GM21737 (cell line): ENCODE results near the gene ACBD6.

ENCODE experiments used
- ATAC-seq: cut with Tn5 transposase; IDR thresholded peaks from one replicate; pipeline ENCODE4 v1.9.1; 2021; ENCODE audit warnings: mild to moderate bottlenecking, moderate library complexity; ENCODE audit not compliant: unreplicated experiment

The ACBD6 gene

GRCh38 chr1:180376253-180376652 is 126.1 kb downstream of the ACBD6 start:
- ATAC-seq: no peak

- ATAC-seq: no peak
These were observed 129.6 kb downstream of the ACBD6 start for GRCh38 chr1:180372728-180373127.

GRCh38 chr1:180370597-180370996 is 131.8 kb downstream of the ACBD6 start:
- no peak for ATAC-seq

GRCh38 chr1:180370188-180370587 is 132.2 kb downstream of the ACBD6 start:
- ATAC-seq: no peak

GRCh38 chr1:180369061-180369460 is 133.3 kb downstream of the ACBD6 start:
- ATAC-seq: no peak

- ATAC-seq: no peak
These were observed 135.9 kb downstream of the ACBD6 start for GRCh38 chr1:180366371-180367068.

GRCh38 chr1:180365039-180365438 is 137.3 kb downstream of the ACBD6 start:
- no peak for ATAC-seq

- no peak for ATAC-seq
These were observed 139.0 kb downstream of the ACBD6 start for GRCh38 chr1:180363246-180363995.

GRCh38 chr1:180360333-180361075 is 141.9 kb downstream of the ACBD6 start:
- no peak for ATAC-seq

- ATAC-seq: no peak
These were observed 143.7 kb downstream of the ACBD6 start for GRCh38 chr1:180358649-180359048.

GRCh38 chr1:180353945-180354344 is 148.4 kb downstream of the ACBD6 start:
- ATAC-seq: no peak

- no peak for ATAC-seq
These were observed 149.8 kb downstream of the ACBD6 start for GRCh38 chr1:180352588-180352987.

GRCh38 chr1:180352021-180352420 is 150.4 kb downstream of the ACBD6 start:
- no peak for ATAC-seq

- no peak for ATAC-seq
These were observed 157.2 kb downstream of the ACBD6 start for GRCh38 chr1:180345148-180345547.

- no peak for ATAC-seq
These were observed 158.2 kb downstream of the ACBD6 start for GRCh38 chr1:180343921-180344769.

- no peak for ATAC-seq
These were observed 175.3 kb downstream of the ACBD6 start for GRCh38 chr1:180327089-180327488.

GRCh38 chr1:180312926-180313325 is 189.5 kb downstream of the ACBD6 start:
- no peak for ATAC-seq

GRCh38 chr1:180311011-180311730 is 191.2 kb downstream of the ACBD6 start:
- no peak for ATAC-seq

- no peak for ATAC-seq
These were observed 192.3 kb downstream of the ACBD6 start for GRCh38 chr1:180310095-180310494.

- no peak for ATAC-seq
These were observed 193.0 kb downstream of the ACBD6 start for GRCh38 chr1:180309338-180309737.
